ENCODE data around the gene TMEM19.

GRCh38 chr12:71655907-71656306 is 30.0 kb upstream of the TMEM19 start:
- TF ChIP-seq CTCF (IDR thresholded peaks at IDR 0.05 in 4 of 5, conservative IDR thresholded peaks at IDR 0.05 in 1 of 5) (no peak), POLR2A (IDR thresholded peaks at IDR 0.05) (no peak)
